ENCODE results near the gene FZD4.

DNA sequence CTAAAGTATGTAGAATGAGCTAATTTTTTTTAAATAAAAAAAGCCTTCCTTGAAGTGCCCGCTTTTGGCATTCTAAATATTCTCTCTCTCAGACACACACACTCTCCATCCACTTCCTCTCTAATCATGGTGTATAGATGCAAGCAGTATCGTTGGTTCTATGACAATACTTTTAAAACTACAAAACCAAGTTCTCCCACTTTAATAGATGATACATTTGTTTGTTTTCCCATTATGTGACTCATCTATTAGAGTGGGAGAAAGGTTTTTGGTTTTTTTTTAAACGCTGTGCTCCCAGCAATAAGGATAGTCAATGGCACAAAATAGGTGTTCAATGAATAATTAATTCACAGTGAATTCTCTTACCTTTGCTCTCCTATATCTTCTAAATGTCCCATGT lies 44.6 kb downstream of the FZD4 start:
- TF ChIP-seq POLR2A (IDR thresholded peaks at IDR 0.05; ENCODE audit: low read length) = no peak
- no peak for TF ChIP-seq GATA1 (IDR thresholded peaks at IDR 0.05; ENCODE audit: low read depth, low read length)
